CD4-positive, alpha-beta T cell treated with Interleukin-6 for 4 hours (primary cell): ENCODE results near the gene SIGLEC12.
A peak's percentile ranks its signal among the peaks of the same experiment; 100 is the strongest.
"Not testable (repeated sequence)": the region's sequence is repeated elsewhere in the genome, so short reads cannot be mapped to it uniquely, and the experiment has no call there.

Experiments
- DNase-seq: peaks from one replicate; pipeline ENCODE4 v3.0.0-alpha.2; 2020; ENCODE audit warnings: mixed read lengths

SIGLEC12 gene

DNA sequence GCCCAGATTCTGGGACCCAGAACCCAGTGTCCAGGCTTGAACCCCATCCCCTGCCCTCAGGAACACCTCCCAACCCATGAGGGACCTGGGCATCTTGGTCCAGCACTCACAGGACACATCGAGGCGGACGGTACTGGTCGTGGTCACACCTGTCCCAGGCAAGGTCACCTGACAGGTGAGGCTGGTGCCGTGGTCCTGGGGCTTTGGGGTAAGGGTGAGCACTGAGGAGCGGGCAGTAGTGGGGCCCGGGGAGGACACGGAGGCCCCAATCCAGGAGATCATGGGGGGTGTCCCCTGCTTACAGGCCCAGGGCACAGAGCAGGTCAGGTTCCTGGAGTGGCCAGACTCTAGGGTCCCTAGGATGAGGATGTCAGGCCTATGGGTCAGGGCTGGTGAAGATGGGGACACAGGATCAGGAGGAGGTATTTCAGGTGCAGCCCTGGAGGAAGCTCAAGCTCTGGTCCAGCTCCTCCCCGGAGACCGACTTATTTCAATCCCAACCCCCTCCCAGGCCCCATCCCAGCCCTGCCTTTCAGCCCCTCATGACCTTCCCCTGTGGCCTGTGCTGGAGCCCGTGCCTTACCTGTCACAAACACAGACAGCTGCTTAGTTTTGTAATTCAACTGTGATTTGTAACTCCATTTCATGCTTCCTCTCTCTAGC is 44.1 kb downstream of the SIGLEC12 start:
- no peak for DNase-seq

DNA sequence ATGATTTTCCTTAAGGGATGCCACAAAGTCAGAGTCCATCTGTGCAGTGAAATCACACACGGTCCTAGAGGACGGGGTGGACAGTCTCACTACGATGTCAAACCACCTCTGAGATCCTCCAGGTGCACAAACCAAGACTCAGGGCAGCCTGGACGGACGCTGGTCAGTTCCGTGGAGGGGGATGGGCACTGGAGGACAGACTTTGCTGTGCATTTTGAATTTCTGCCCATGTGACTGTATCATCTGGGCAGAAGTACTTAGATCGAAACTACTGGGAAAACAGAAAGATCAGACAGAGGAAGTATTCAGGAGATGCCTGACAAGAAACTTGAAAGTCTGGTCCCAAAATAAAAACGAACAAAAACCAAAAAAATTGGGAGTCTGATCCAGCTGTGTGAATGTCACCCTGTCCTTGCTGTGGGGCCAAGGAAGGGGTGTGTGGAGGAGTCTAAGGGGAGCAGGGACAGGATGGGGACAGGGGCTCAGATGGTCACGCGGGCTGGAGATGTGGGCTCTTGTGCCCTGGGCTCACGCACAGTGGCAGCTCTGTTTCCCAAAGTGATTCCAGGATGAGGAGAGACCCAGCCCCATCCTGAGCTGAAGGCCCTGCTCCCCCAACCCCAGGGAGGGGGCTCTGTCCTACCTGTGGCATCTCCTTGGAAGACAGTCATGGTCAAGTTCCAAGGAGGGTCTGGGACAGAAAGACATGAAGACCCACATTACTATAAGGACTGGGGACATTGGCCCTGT is 44.9 kb downstream of the SIGLEC12 start:
- no peak for DNase-seq

DNA sequence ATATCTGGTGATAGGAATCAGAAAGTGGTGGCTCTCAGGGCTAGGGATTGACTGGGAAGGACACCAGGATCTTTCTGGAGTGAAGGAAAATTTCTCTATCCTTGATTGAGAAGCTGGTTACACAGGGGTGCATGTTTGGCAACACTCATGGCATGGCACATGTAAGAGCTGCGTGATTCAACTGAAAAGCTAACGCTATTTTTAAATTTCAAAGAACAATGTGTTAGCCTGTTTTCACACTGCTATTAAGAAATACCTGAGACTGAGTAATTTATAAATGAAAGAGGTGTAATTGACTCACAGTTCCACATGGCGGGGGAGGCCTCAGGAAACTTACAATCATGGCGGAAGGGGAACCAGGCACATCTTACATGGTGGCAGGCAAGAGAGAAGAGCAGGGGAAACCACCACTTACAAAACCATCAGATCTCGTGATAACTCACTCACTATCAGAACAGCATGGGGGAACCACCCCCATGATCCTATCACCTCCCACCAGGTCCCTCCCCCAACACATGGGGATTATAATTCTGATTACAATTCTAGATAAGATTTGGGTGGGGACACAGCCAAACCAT is 50.8 kb downstream of the SIGLEC12 start:
- no peak for DNase-seq

DNA sequence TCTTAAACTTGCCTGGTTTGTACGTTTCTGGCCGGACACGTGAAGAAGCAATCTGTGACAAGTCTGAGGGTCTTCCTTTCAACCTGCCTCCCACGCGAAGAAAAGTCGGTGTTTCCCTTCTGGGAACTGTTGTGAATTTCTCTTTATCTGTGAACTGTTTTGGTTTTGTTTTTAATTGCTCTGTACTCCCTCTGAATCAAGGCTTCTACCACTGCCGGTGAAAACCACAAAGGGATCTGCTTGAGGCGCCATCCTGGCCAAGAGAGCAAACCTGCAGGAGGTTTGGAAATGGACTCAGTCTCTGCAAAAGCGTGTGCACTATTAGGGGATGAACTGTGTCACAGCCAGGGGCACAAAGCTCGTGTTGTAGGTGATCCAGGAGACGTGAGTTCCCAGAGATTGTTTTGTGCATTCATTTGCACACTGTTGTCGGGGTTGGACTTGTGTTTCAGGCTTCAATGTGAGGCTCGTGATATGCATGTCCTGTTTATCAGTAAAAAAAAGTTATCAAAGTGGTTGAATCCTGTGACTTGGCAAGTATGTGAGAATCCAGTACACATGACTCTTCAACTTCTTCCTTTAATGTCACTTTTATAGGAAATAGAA is 53.1 kb downstream of the SIGLEC12 start:
- peak; percentile 8 for DNase-seq

DNA sequence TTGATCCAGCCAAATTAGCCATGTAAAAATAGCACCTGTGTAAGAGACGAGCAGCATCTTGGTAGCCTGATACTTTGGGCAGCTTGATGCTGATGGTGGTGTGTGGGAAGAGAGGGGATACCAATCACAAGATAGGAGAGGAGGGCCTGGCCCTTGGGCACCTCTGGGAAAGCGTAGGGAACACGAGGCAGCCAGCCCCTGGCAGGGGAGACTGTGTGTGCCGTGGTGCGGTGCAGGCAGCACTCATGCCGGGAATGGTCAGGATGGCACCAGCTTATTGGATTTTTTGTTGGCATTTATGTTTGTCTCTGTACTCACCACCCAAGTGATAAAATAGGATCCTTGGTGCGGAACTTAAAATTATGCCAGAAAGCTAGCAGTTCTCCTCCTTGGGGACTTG is 53.6 kb downstream of the SIGLEC12 start:
- no peak for DNase-seq

DNA sequence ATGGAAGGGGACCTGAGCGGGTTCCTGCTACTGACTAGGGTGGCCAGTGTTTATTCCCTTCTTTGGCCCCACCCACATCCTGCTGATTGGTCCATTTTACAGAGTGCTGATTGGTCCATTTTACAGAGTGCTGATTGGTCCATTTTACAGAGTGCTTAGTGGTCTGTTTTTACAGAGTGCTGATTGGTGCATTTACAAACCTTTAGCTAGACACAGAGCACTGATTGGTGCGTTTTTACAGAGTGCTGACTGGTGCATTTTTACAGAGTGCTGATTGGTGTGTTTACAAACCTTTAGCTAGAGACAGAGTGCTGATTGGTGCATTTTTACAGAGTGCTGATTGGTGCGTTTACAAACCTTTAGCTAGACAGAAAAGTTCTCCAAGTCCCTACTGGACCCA is 54.1 kb downstream of the SIGLEC12 start:
- DNase-seq = not testable (repeated sequence)

DNA sequence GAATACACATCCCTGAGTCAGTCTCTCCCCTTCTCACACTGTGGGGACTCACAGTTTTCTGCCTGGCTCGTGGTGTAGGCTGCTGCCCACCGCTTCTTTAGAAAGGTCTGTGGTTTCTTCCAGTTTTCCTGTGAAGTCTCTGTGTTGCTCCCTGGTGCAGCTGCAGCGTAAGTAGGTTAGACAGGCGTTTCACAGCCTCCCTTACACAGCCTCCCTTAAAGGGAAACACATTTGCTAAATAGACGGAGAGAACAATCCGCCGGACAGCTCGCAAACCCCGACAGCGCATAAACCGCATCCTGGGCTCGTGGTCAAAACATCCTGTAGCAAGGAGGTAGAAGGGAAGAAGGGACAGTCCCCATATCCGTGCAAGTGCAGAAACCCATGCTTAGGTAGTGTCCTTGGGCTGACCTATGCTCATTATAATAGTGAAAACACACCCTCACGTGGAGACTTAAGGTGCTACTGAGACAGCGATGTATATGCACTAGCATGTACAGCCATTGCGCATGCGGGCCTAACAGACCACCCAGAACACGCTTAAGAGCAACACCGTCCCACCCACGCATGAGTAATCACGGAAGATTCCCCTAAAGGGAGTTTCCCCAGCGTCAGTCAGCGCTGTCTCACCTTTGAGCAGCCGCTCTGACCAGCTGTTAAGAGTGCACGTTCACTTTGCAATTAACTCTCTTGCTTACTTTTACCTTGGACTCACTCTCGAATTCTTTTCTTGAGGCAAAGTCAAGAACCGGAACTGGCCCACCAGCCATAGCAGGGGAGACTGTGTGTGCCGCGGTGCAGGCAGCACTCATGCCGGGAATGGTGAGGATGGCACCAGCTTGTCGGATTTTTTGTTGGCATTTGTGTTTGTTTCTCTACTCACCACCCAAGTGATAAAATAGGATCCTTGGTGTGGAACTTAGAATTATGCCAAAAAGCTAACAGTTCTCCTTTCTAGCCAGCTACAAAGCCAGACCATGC is 59.9 kb downstream of the SIGLEC12 start:
- DNase-seq = peak; percentile 78
